ENCODE measurements around the gene TP63. TPM values are rescaled to one million over a fixed set of nuclear protein-coding genes. Genes with fewer than 3 reads are reported as not detected.

TP63 gene
- total RNA-seq, 2 donors from 2014 or later, result 0.24 to 0.30 TPM

DNA sequence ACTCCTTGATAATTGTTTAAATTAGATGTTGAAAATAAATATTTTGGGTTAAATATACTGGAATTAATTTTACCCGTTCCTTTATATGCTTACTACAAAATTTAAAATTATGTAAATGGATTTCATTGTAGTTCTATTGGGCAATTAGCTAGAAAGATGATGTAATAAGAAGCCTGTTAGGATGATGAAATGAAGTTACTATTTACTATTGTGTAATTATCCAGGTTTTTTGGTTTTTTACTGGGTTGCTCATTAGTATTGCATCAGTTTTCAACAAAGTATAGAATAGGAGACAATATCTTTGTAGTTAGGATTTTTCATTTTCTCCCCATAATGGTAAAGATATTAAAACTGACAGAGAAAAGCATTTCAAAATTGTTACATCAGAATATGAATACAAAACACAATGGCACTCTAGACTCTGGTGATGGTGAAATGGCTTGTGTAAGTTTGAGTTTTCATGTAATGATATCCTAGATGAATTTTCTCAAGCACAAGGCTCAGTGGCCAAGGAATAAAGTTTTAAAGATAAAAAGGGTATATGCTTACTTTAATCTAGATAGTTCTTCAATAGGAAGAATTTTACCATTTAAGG lies 267.5 kb downstream of the TP63 start:
- Histone ChIP-seq H3K4me1 (no peaks in the 10 kb centered on the region), H3K36me3 (no peaks in the 10 kb centered on the region), H3K27me3 (no peaks in the 10 kb centered on the region), H3K27ac (no peak overlapping the region), H3K4me3 (no peak overlapping the region), H3K9me3 (no peaks in the 10 kb centered on the region)
- no peak for DNase-seq (ENCODE audit: low spot score)
- TF ChIP-seq, protein P1, sequence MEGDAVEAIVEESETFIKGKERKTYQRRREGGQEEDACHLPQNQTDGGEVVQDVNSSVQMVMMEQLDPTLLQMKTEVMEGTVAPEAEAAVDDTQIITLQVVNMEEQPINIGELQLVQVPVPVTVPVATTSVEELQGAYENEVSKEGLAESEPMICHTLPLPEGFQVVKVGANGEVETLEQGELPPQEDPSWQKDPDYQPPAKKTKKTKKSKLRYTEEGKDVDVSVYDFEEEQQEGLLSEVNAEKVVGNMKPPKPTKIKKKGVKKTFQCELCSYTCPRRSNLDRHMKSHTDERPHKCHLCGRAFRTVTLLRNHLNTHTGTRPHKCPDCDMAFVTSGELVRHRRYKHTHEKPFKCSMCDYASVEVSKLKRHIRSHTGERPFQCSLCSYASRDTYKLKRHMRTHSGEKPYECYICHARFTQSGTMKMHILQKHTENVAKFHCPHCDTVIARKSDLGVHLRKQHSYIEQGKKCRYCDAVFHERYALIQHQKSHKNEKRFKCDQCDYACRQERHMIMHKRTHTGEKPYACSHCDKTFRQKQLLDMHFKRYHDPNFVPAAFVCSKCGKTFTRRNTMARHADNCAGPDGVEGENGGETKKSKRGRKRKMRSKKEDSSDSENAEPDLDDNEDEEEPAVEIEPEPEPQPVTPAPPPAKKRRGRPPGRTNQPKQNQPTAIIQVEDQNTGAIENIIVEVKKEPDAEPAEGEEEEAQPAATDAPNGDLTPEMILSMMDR (IDR thresholded peaks at IDR 0.05), result no peak

DNA sequence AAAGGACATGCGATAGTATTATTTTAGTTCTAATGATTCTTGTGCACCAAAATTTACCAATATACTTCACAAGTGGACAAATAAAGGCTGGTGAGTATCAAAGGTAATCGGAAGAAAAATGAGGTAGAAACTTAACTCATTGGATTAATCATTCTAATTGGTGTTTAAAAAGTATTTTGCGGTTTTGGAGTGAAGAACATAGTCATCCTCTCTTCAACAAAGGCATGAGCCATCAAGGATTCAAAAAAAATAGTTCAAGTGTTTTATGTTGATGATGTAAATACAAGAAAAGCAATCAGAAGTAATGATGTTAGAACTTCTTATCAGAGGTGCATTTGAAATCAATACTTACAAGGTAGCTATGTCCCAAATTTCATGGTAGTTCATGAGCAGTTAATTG lies 268.0 kb downstream of the TP63 start:
- H3K4me1 ChIP-seq, result no peaks in the 10 kb centered on the region
- TF ChIP-seq, protein P1 (IDR thresholded peaks at IDR 0.05), result no peak
- no peak overlapping the region for H3K4me3 ChIP-seq
- no peaks in the 10 kb centered on the region for H3K36me3 ChIP-seq
- no peak for DNase-seq (ENCODE audit: low spot score)
- no peaks in the 10 kb centered on the region for H3K27me3 ChIP-seq
- H3K27ac ChIP-seq, result no peak overlapping the region
- no peaks in the 10 kb centered on the region for H3K9me3 ChIP-seq

DNA sequence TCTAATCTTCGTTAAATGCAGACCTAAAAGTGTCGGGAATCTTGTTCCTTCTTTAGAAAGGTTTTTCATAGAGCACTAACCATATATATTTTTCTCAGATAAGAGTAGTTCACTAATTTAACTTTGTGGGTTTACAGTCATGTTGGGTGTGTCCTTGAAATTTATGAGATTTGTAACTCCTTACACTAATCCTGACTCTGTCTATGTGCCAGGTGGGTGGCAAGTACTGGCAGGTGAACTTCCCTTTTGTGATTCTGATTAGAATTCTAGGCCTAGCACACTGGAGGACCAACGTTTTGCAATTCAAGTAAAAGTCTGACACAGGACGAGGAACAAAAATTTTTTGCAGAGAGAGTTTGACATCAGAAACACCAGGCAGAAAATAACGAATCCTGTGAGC lies 269.4 kb downstream of the TP63 start:
- H3K4me1 ChIP-seq, result no peaks in the 10 kb centered on the region
- DNase-seq (ENCODE audit: low spot score), result no peak
- H3K4me3 ChIP-seq, result no peak overlapping the region
- TF ChIP-seq, protein P1 (IDR thresholded peaks at IDR 0.05), result no peak
- H3K36me3 ChIP-seq, result no peaks in the 10 kb centered on the region
- H3K27ac ChIP-seq, result no peak overlapping the region
- H3K9me3 ChIP-seq, result no peaks in the 10 kb centered on the region
- no peaks in the 10 kb centered on the region for H3K27me3 ChIP-seq

DNA sequence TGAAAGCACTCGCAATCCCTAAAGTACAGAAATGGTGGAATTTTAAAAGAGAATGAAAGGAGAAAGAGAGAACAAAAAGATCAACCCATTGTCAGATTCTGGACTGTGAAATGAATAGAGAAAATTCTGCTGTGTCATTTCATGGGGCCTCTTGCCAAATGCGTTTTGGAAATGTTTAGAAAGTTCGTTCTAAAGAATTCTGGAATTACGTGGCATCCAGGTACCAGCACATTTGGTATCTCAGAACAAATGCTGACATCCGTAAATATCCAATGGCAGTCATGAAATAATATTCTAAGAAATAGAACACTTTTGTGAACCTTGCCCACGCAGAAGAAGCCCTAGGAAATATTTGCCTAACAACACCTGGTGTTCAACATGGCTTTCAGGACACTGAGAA lies 270.3 kb downstream of the TP63 start:
- no peaks in the 10 kb centered on the region for H3K36me3 ChIP-seq
- H3K27me3 ChIP-seq, result no peaks in the 10 kb centered on the region
- H3K4me1 ChIP-seq, result no peaks in the 10 kb centered on the region
- no peaks in the 10 kb centered on the region for H3K9me3 ChIP-seq
- TF ChIP-seq, protein P1 (IDR thresholded peaks at IDR 0.05), result no peak
- no peak for DNase-seq (ENCODE audit: low spot score)
- H3K27ac ChIP-seq, result no peak overlapping the region
- H3K4me3 ChIP-seq, result no peak overlapping the region

DNA sequence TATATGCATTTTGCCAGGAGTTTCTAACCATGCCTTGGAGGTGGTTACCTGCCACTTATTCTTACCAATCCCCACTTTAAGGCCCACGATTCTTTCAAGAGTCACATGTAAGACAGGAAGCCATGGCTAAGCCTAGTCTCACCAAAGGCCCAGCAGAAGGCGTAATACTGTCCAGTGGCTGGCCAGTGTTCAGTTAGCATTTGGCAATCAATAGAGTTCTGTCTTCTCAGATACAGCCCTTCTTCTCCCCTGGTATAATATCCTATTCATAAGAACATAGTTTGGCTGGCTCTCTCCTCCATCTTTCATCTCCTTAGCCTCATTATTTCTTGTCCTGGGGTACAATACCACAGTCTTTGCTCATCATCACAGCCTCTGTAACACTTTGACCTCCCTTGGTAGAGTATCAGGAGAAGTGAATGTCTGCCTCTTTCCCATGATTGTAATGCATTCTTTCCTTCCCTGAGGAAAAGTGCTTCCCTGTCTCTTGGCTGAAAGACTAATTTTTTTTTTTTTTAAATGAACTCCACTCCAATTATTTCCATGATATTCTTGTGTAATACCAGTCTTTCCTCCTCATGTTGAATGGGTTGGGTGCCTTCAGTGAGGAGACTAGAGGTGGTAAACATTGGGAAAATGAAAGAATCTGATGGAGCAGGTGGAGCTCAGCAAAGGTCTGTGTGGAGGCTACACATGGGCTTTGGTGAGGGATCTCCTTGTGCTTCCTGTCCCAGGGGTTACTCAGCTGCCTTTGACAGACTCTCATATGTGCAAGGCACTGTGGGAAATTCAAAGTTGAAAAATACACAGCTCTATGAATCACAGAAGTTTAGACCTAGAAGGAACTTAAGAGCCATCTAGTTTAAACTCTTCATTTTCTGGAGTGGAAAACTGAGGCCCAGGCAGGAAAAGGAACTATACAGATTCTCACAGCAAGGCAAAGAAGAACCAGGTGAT lies 271.3 kb downstream of the TP63 start:
- Histone ChIP-seq H3K27ac (no peak overlapping the region), H3K9me3 (no peaks in the 10 kb centered on the region), H3K36me3 (no peaks in the 10 kb centered on the region), H3K4me1 (no peaks in the 10 kb centered on the region), H3K4me3 (no peak overlapping the region), H3K27me3 (no peaks in the 10 kb centered on the region)
- TF ChIP-seq, protein P1 (IDR thresholded peaks at IDR 0.05), result no peak
- no peak for DNase-seq (ENCODE audit: low spot score)
